ENCODE results near the gene TBC1D10A.

Gene TBC1D10A

DNA sequence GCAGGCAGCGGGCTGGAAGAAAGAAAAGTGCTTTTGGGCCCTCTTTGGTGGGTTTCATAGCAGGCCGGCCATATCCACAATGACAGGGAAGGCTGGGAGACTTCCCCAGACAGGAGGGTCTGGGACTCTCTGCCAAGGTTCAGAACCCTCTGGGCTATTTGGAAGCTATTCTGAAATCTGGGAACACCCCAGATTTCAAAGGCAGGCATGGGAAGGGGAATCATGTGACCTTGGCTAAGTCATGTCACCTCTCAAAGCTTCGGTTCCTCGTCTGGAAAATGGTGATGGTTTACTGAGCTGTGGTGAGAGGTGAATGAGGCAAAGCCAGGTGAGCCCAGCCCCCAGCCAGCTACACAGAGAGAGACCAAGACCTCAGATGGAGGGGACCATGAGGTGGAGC is 42.1 kb downstream of the TBC1D10A start:
- Histone ChIP-seq H3K9me3 (ENCODE audit: control insufficient read depth in 2 of 2, low read length in 2 of 2) (no peaks in the 10 kb centered on the region), H3K36me3 (ENCODE audit: control insufficient read depth in 2 of 2, insufficient read depth in 2 of 2, low read length in 2 of 2) (peaks cover 5 to 11% of the 10 kb centered on the region in 2 donors), H3K4me3 (ENCODE audit: low read length in 2 of 2) (no peak overlapping the region), H3K9ac (ENCODE audit: low read length in 2 of 2) (no peak overlapping the region), H3K27me3 (ENCODE audit: control insufficient read depth in 1 of 2, insufficient read depth in 2 of 2, low read length in 2 of 2) (no peaks in the 10 kb centered on the region), H3K4me1 (ENCODE audit: control insufficient read depth, insufficient read depth, low read length) (peaks cover 18% of the 10 kb centered on the region), H3K27ac (ENCODE audit: low read length) (no peak overlapping the region)

GRCh38 chr22:30284172-30284571 is 42.6 kb downstream of the TBC1D10A start:
- Histone ChIP-seq H3K4me1 (ENCODE audit: control insufficient read depth, insufficient read depth, low read length) (peaks cover 18% of the 10 kb centered on the region), H3K36me3 (ENCODE audit: control insufficient read depth in 2 of 2, insufficient read depth in 2 of 2, low read length in 2 of 2) (peaks cover 5 to 11% of the 10 kb centered on the region in 2 donors), H3K9me3 (ENCODE audit: control insufficient read depth in 2 of 2, low read length in 2 of 2) (no peaks in the 10 kb centered on the region), H3K9ac (ENCODE audit: low read length in 2 of 2) (no peak overlapping the region), H3K4me3 (ENCODE audit: low read length in 2 of 2) (no peak overlapping the region), H3K27me3 (ENCODE audit: control insufficient read depth in 1 of 2, insufficient read depth in 2 of 2, low read length in 2 of 2) (no peaks in the 10 kb centered on the region), H3K27ac (ENCODE audit: low read length) (no peak overlapping the region)

DNA sequence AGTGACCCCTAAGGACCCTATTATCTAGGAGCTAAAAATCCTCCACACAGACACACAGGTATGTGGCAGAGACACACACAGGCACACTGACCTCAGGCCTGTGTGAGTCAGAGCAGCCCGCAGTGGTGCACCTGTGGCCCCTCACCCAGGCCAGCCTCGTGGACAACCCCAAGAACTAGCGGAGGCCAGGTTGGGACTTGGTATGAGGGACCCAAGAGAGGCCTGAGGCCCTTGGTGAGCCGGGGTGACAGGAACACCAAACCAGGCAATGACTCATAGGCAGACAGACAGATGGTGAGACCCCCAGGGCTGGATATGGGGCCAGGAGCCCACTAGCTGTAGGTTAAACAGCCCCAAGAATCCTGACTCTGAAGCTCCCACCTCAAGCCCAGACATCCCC is 43.4 kb downstream of the TBC1D10A start:
- H3K4me1 ChIP-seq (ENCODE audit: control insufficient read depth, insufficient read depth, low read length), result peaks cover 13% of the 10 kb centered on the region
- no peaks in the 10 kb centered on the region for H3K9me3 ChIP-seq (ENCODE audit: control insufficient read depth in 2 of 2, low read length in 2 of 2)
- H3K36me3 ChIP-seq (ENCODE audit: control insufficient read depth in 2 of 2, insufficient read depth in 2 of 2, low read length in 2 of 2), result peaks cover 5 to 11% of the 10 kb centered on the region in 2 donors
- H3K9ac ChIP-seq (ENCODE audit: low read length in 2 of 2), result no peak overlapping the region
- no peak overlapping the region for H3K27ac ChIP-seq (ENCODE audit: low read length)
- no peaks in the 10 kb centered on the region for H3K27me3 ChIP-seq (ENCODE audit: control insufficient read depth in 1 of 2, insufficient read depth in 2 of 2, low read length in 2 of 2)
- no peak overlapping the region for H3K4me3 ChIP-seq (ENCODE audit: low read length in 2 of 2)

GRCh38 chr22:30282616-30283046 is 44.1 kb downstream of the TBC1D10A start:
- no peaks in the 10 kb centered on the region for H3K9me3 ChIP-seq (ENCODE audit: control insufficient read depth in 2 of 2, low read length in 2 of 2)
- H3K9ac ChIP-seq (ENCODE audit: low read length in 2 of 2), result no peak overlapping the region
- peaks cover 13% of the 10 kb centered on the region for H3K4me1 ChIP-seq (ENCODE audit: control insufficient read depth, insufficient read depth, low read length)
- no peak overlapping the region for H3K4me3 ChIP-seq (ENCODE audit: low read length in 2 of 2)
- no peak overlapping the region for H3K27ac ChIP-seq (ENCODE audit: low read length)
- no peaks in the 10 kb centered on the region for H3K27me3 ChIP-seq (ENCODE audit: control insufficient read depth in 1 of 2, insufficient read depth in 2 of 2, low read length in 2 of 2)
- H3K36me3 ChIP-seq (ENCODE audit: control insufficient read depth in 2 of 2, insufficient read depth in 2 of 2, low read length in 2 of 2), result peaks cover 5 to 11% of the 10 kb centered on the region in 2 donors

GRCh38 chr22:30280505-30280904 is 46.2 kb downstream of the TBC1D10A start:
- Histone ChIP-seq H3K4me1 (ENCODE audit: control insufficient read depth, insufficient read depth, low read length) (peaks cover 8% of the 10 kb centered on the region), H3K4me3 (ENCODE audit: low read length in 2 of 2) (no peak overlapping the region), H3K9ac (ENCODE audit: low read length in 2 of 2) (no peak overlapping the region), H3K27me3 (ENCODE audit: control insufficient read depth in 1 of 2, insufficient read depth in 2 of 2, low read length in 2 of 2) (no peaks in the 10 kb centered on the region), H3K9me3 (ENCODE audit: control insufficient read depth in 2 of 2, low read length in 2 of 2) (no peaks in the 10 kb centered on the region), H3K36me3 (ENCODE audit: control insufficient read depth in 2 of 2, insufficient read depth in 2 of 2, low read length in 2 of 2) (peaks cover 5 to 7% of the 10 kb centered on the region in 2 donors), H3K27ac (ENCODE audit: low read length) (no peak overlapping the region)

- no peaks in the 10 kb centered on the region for H3K9me3 ChIP-seq (ENCODE audit: control insufficient read depth in 2 of 2, low read length in 2 of 2)
- no peak overlapping the region for H3K4me3 ChIP-seq (ENCODE audit: low read length in 2 of 2)
- H3K27ac ChIP-seq (ENCODE audit: low read length), result no peak overlapping the region
- peaks cover 2 to 3% of the 10 kb centered on the region in 2 donors for H3K36me3 ChIP-seq (ENCODE audit: control insufficient read depth in 2 of 2, insufficient read depth in 2 of 2, low read length in 2 of 2)
- no peaks in the 10 kb centered on the region for H3K27me3 ChIP-seq (ENCODE audit: control insufficient read depth in 1 of 2, insufficient read depth in 2 of 2, low read length in 2 of 2)
- peaks cover 8% of the 10 kb centered on the region for H3K4me1 ChIP-seq (ENCODE audit: control insufficient read depth, insufficient read depth, low read length)
- H3K9ac ChIP-seq (ENCODE audit: low read length in 2 of 2), result no peak overlapping the region
These were observed 46.8 kb downstream of the TBC1D10A start for GRCh38 chr22:30279932-30280331.

GRCh38 chr22:30279046-30279788 is 47.5 kb downstream of the TBC1D10A start:
- no peaks in the 10 kb centered on the region for H3K27me3 ChIP-seq (ENCODE audit: control insufficient read depth in 1 of 2, insufficient read depth in 2 of 2, low read length in 2 of 2)
- H3K4me3 ChIP-seq (ENCODE audit: low read length in 2 of 2), result no peak overlapping the region
- H3K9me3 ChIP-seq (ENCODE audit: control insufficient read depth in 2 of 2, low read length in 2 of 2), result no peaks in the 10 kb centered on the region
- H3K4me1 ChIP-seq (ENCODE audit: control insufficient read depth, insufficient read depth, low read length), result peaks cover 8% of the 10 kb centered on the region
- no peaks in the 10 kb centered on the region for H3K36me3 ChIP-seq (ENCODE audit: control insufficient read depth in 2 of 2, insufficient read depth in 2 of 2, low read length in 2 of 2)
- H3K27ac ChIP-seq (ENCODE audit: low read length), result no peak overlapping the region
- H3K9ac ChIP-seq (ENCODE audit: low read length in 2 of 2), result no peak overlapping the region

DNA sequence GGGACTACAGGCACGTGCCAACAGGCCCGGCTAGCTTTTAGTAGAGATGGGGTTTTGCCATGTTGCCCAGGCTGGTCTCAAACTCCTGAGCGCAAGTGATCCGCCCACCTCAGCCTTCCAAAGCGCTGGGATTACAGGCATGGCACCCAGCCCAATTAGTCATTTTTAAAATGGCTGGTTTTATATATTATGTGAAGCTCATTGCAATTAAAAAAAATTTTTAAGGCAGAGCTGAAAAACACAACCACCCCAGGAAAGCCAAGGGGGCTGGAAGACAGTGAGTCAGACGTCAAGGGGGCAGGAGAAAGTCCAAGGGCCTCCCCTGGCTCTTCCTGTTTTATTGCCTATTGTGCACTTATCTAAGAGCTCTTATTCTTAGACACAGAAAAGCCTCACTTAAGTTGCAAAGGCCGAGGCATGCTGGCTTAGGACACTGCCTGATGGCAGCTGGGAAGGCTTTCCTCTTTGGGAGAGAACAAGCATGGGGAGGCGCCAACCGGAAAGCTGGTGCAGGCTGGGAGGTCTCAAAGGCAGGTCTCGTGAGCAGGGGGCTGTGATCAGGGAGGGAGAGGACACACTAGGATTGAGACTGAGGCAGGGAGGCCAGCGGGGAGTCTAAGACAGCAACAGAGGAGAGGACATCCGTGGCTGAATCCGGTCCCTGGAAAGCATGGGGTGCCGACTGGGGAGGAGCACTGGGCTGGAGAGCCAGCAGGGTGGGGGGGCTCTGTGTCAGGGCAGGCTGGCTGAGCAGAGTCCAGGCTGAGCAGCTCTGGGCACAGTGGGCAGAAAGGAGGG is 49.0 kb downstream of the TBC1D10A start:
- Histone ChIP-seq H3K9me3 (ENCODE audit: control insufficient read depth in 2 of 2, low read length in 2 of 2) (no peaks in the 10 kb centered on the region), H3K27ac (ENCODE audit: low read length) (no peak overlapping the region), H3K27me3 (ENCODE audit: control insufficient read depth in 1 of 2, insufficient read depth in 2 of 2, low read length in 2 of 2) (no peaks in the 10 kb centered on the region), H3K36me3 (ENCODE audit: control insufficient read depth in 2 of 2, insufficient read depth in 2 of 2, low read length in 2 of 2) (no peaks in the 10 kb centered on the region), H3K4me3 (ENCODE audit: low read length in 2 of 2) (peak overlapping the region in 1 of 2 donors; percentile 15), H3K9ac (ENCODE audit: low read length in 2 of 2) (no peak overlapping the region), H3K4me1 (ENCODE audit: control insufficient read depth, insufficient read depth, low read length) (peaks cover 8% of the 10 kb centered on the region)

- Histone ChIP-seq H3K4me1 (ENCODE audit: control insufficient read depth, insufficient read depth, low read length) (peaks cover 8% of the 10 kb centered on the region), H3K27me3 (ENCODE audit: control insufficient read depth in 1 of 2, insufficient read depth in 2 of 2, low read length in 2 of 2) (no peaks in the 10 kb centered on the region), H3K9ac (ENCODE audit: low read length in 2 of 2) (no peak overlapping the region), H3K36me3 (ENCODE audit: control insufficient read depth in 2 of 2, insufficient read depth in 2 of 2, low read length in 2 of 2) (no peaks in the 10 kb centered on the region), H3K4me3 (ENCODE audit: low read length in 2 of 2) (no peak overlapping the region), H3K9me3 (ENCODE audit: control insufficient read depth in 2 of 2, low read length in 2 of 2) (no peaks in the 10 kb centered on the region), H3K27ac (ENCODE audit: low read length) (no peak overlapping the region)
These were observed 50.7 kb downstream of the TBC1D10A start for GRCh38 chr22:30276039-30276438.

GRCh38 chr22:30275625-30276024 is 51.1 kb downstream of the TBC1D10A start:
- Histone ChIP-seq H3K27me3 (ENCODE audit: control insufficient read depth in 1 of 2, insufficient read depth in 2 of 2, low read length in 2 of 2) (no peaks in the 10 kb centered on the region), H3K4me3 (ENCODE audit: low read length in 2 of 2) (no peak overlapping the region), H3K9me3 (ENCODE audit: control insufficient read depth in 2 of 2, low read length in 2 of 2) (no peaks in the 10 kb centered on the region), H3K9ac (ENCODE audit: low read length in 2 of 2) (no peak overlapping the region), H3K4me1 (ENCODE audit: control insufficient read depth, insufficient read depth, low read length) (peaks cover 8% of the 10 kb centered on the region), H3K36me3 (ENCODE audit: control insufficient read depth in 2 of 2, insufficient read depth in 2 of 2, low read length in 2 of 2) (no peaks in the 10 kb centered on the region), H3K27ac (ENCODE audit: low read length) (no peak overlapping the region)

GRCh38 chr22:30274437-30274812 is 52.3 kb downstream of the TBC1D10A start:
- H3K36me3 ChIP-seq (ENCODE audit: control insufficient read depth in 2 of 2, insufficient read depth in 2 of 2, low read length in 2 of 2), result no peaks in the 10 kb centered on the region
- H3K9ac ChIP-seq (ENCODE audit: low read length in 2 of 2), result no peak overlapping the region
- H3K27me3 ChIP-seq (ENCODE audit: control insufficient read depth in 1 of 2, insufficient read depth in 2 of 2, low read length in 2 of 2), result no peaks in the 10 kb centered on the region
- H3K27ac ChIP-seq (ENCODE audit: low read length), result no peak overlapping the region
- peaks cover 8% of the 10 kb centered on the region for H3K4me1 ChIP-seq (ENCODE audit: control insufficient read depth, insufficient read depth, low read length)
- H3K4me3 ChIP-seq (ENCODE audit: low read length in 2 of 2), result no peak overlapping the region
- H3K9me3 ChIP-seq (ENCODE audit: control insufficient read depth in 2 of 2, low read length in 2 of 2), result no peaks in the 10 kb centered on the region
